HCT116 (cell line): ENCODE results near the gene PDE4D. TPM values are rescaled to one million over a fixed set of nuclear protein-coding genes. Genes with fewer than 3 reads are reported as not detected.
"Not testable (repeated sequence)": the region's sequence is repeated elsewhere in the genome, so short reads cannot be mapped to it uniquely, and the experiment has no call there.

Experiments
- ATAC-seq: fragments of 200-7000 bp; cut with Tn5 transposase; 2 replicates; pipeline ENCODE4 v1.9.1; 2020; ENCODE audit warnings: mild to moderate bottlenecking, moderate library complexity
- BruUV-seq: library from RNA; stranded (reverse); fragments of 400-500 nt; replicated peaks from 2 replicates; lab custom pipeline; 2021; lab: Mats Ljungman, UMichigan
- CTCF ChIA-PET: fragments of 300-600 bp; sonication (Branson Sonifier 250); formaldehyde crosslinking; loops from one replicate; lab custom pipeline; 2021; ENCODE audit warnings: antibody characterized with exemption; lab: Charles Lee
- POLR2A ChIA-PET: fragments of 300-600, 350-600 bp; sonication (Branson Sonifier 250); formaldehyde crosslinking; loops from one replicate; lab custom pipeline; 2021; ENCODE audit warnings: antibody characterized with exemption; lab: Charles Lee
- RAD21 ChIA-PET, 2 experiments: fragments of 300-600 bp; sonication (Branson Sonifier 250); formaldehyde crosslinking; loops; one replicate each; lab custom pipeline; 2023; ENCODE audit warnings: low total read pairs in 2 of 2; ENCODE audit not compliant: uncharacterized antibody in 2 of 2, unreplicated experiment in 2 of 2, low non-redundant PET in 1 of 2; lab: Charles Lee
- DNase-seq: peaks from one replicate; pipeline ENCODE4 v3.0.0-alpha.2; 2010; ENCODE audit warnings: low read depth, low spot score
- H2AFZ ChIP-seq: fragments of 200-600 bp; shearing (Covaris generic), sonication (generic); 2 replicates; pipeline ENCODE4 v1.6.1; 2017; ENCODE audit warnings: low read depth, mixed run types, mixed read lengths, antibody characterized with exemption, low read length; ENCODE audit not compliant: poor library complexity, severe bottlenecking
- H3K27ac ChIP-seq: 2 replicates; pipeline ENCODE4 v1.5.1; 2012; ENCODE audit warnings: low read depth, low read length
- H3K27me3 ChIP-seq: fragments of 200-600 bp; sonication (generic); 2 replicates; pipeline ENCODE4 v1.6.1; 2016; ENCODE audit warnings: mixed run types, low read length, mixed read lengths; ENCODE audit not compliant: insufficient read depth
- H3K36me3 ChIP-seq, 2 experiments: fragments of 200-500 bp in 1 of 2; fragments of 200-600 bp in 1 of 2; sonication (Bioruptor generic) in 1 of 2; sonication (generic) in 1 of 2; 2 replicates each; pipeline versions ENCODE4 v1.5.1 to v1.6.1; 2014 to 2016; ENCODE audit warnings: low read length in 2 of 2, inconsistent platforms in 1 of 2, mixed read lengths in 1 of 2, mixed run types in 1 of 2; ENCODE audit not compliant: insufficient read depth in 2 of 2, control insufficient read depth in 1 of 2
- H3K4me1 ChIP-seq, 2 experiments: fragments of 200-600 bp in 1 of 2; sonication (generic) in 1 of 2; 2 replicates each; pipeline versions ENCODE4 v1.5.1 to v1.6.1; 2012 to 2017; ENCODE audit warnings: low read length in 2 of 2, inconsistent platforms in 1 of 2, mild to moderate bottlenecking in 1 of 2, mixed read lengths in 1 of 2, mixed run types in 1 of 2, moderate library complexity in 1 of 2; ENCODE audit not compliant: insufficient read depth in 2 of 2, control insufficient read depth in 1 of 2
- H3K4me2 ChIP-seq: fragments of 200-600 bp; sonication (generic); 2 replicates; pipeline ENCODE4 v1.6.1; 2017; ENCODE audit warnings: mixed run types, low read length, mixed read lengths
- H3K4me3 ChIP-seq, 2 experiments: fragments of 200-600 bp in 1 of 2; sonication (generic) in 1 of 2; replicated peaks in 1 of 2; 2 replicates each; pipeline ENCODE4 v1.5.1; 2011 to 2016; ENCODE audit warnings: low read length in 2 of 2, control low read depth in 1 of 2, low read depth in 1 of 2, mild to moderate bottlenecking in 1 of 2, mixed read lengths in 1 of 2, mixed run types in 1 of 2
- H3K79me2 ChIP-seq: fragments of 200-600 bp; sonication (generic); 2 replicates; pipeline ENCODE4 v1.6.1; 2017; ENCODE audit warnings: mild to moderate bottlenecking, mixed run types, low read length, moderate library complexity, mixed read lengths; ENCODE audit not compliant: insufficient read depth
- H3K9ac ChIP-seq: fragments of 200-600 bp; sonication (generic); 2 replicates; pipeline ENCODE4 v1.6.1; 2016; ENCODE audit warnings: low read length, mixed read lengths
- H3K9me2 ChIP-seq: fragments of 200-600 bp; sonication (generic), shearing (Covaris generic); 2 replicates; pipeline ENCODE4 v1.6.1; 2017; ENCODE audit warnings: mixed run types, mild to moderate bottlenecking, moderate library complexity; ENCODE audit not compliant: insufficient read depth
- H3K9me3 ChIP-seq, 2 experiments: fragments of 200-500 bp in 1 of 2; fragments of 200-600 bp in 1 of 2; sonication (Bioruptor generic) in 1 of 2; sonication (generic) in 1 of 2; 2 replicates each; pipeline ENCODE4 v1.6.1; 2014 to 2017; ENCODE audit warnings: low read length in 2 of 2, mixed read lengths in 2 of 2, inconsistent platforms in 1 of 2, low read depth in 1 of 2, mild to moderate bottlenecking in 1 of 2, mixed run types in 1 of 2, moderate library complexity in 1 of 2; ENCODE audit not compliant: control insufficient read depth in 1 of 2, insufficient read depth in 1 of 2
- H4K20me1 ChIP-seq: fragments of 200-600 bp; sonication (generic), shearing (Covaris generic); 2 replicates; pipeline ENCODE4 v1.6.1; 2017; ENCODE audit warnings: mixed run types, mild to moderate bottlenecking, moderate library complexity; ENCODE audit not compliant: insufficient read depth
- CEBPB ChIP-seq: IDR thresholded peaks from 2 replicates; pipeline ENCODE4 v1.6.1; 2012; ENCODE audit warnings: low read depth
- MAX ChIP-seq: IDR thresholded peaks from 2 replicates; pipeline ENCODE4 v1.6.1; 2012
- POLR2A ChIP-seq: IDR thresholded peaks from 2 replicates; pipeline ENCODE4 v1.7.0; 2011; ENCODE audit warnings: borderline replicate concordance; ENCODE audit not compliant: insufficient read depth, insufficient read length; ENCODE audit errors: extremely low read depth
- POLR2AphosphoS5 ChIP-seq: IDR thresholded peaks from 2 replicates; pipeline ENCODE4 v1.6.1; 2011; ENCODE audit warnings: mild to moderate bottlenecking, low read depth, low read length, moderate library complexity
- RAD21 ChIP-seq: IDR thresholded peaks from 2 replicates; pipeline ENCODE4 v1.6.1; 2012; ENCODE audit warnings: low read depth, mild to moderate bottlenecking
- YY1 ChIP-seq: IDR thresholded peaks from 2 replicates; pipeline ENCODE4 v1.6.1; 2011; ENCODE audit warnings: low read length, low read depth, moderate library complexity, mild to moderate bottlenecking; ENCODE audit not compliant: insufficient replicate concordance; ENCODE audit errors: extremely low read depth
- intact Hi-C: fragments of 100-400 bp; cut with micrococcal nuclease; formaldehyde crosslinking; loops from 2 replicates; pipeline ENCODE4 v1.10.0; 2022
- total RNA-seq: library from RNA; stranded (reverse); gene quantifications from one replicate; pipeline ENCODE4 v1.2.1, GENCODE V29; 2021; ENCODE audit not compliant: unreplicated experiment
- TF ChIP-seq, protein P1 (sequence below): IDR thresholded peaks from 2 replicates; pipeline ENCODE4 v1.6.1; 2011; ENCODE audit warnings: mild to moderate bottlenecking, low read length, moderate library complexity; ENCODE audit not compliant: insufficient replicate concordance; ENCODE audit errors: extremely low read depth
- TF ChIP-seq, protein P2 (sequence below), 3 experiments: fragments of 200-600 bp in 1 of 3; sonication (generic) in 1 of 3; IDR thresholded peaks in 2 of 3; conservative IDR thresholded peaks in 1 of 3; 2 replicates each; pipeline ENCODE4 v1.5.1; 2012 to 2017; ENCODE audit warnings: low read depth in 2 of 3, low read length in 2 of 3, antibody characterized with exemption in 1 of 3, borderline replicate concordance in 1 of 3, control low read depth in 1 of 3, mild to moderate bottlenecking in 1 of 3, mixed read lengths in 1 of 3, mixed run types in 1 of 3, moderate library complexity in 1 of 3; ENCODE audit not compliant: insufficient read depth in 1 of 3

The PDE4D gene
- total RNA-seq, 1 experiment from 2014 or later = 1.1 TPM

DNA sequence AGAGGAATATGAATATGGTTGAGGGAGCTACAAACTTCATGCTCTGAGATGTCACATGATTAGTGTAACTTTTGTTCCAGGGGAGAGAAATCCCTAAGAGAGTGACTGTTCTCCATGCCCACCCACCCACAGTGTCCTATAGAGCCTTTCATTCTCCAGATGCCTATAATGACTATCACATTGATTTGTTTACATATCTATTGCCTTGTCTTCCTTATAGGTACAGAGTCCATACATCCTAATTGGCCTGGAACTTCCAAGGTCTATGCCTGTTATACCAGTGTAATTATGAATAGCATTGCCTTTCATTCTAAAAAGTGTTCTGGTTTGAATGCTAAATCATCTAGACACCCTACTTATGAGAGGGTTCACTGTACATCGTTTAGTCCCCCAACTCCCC is 835.3 kb downstream of the PDE4D start (continued):
- TF ChIP-seq POLR2A (no peak), POLR2AphosphoS5 (no peak), CEBPB (no peak)
- TF ChIP-seq, protein P1, sequence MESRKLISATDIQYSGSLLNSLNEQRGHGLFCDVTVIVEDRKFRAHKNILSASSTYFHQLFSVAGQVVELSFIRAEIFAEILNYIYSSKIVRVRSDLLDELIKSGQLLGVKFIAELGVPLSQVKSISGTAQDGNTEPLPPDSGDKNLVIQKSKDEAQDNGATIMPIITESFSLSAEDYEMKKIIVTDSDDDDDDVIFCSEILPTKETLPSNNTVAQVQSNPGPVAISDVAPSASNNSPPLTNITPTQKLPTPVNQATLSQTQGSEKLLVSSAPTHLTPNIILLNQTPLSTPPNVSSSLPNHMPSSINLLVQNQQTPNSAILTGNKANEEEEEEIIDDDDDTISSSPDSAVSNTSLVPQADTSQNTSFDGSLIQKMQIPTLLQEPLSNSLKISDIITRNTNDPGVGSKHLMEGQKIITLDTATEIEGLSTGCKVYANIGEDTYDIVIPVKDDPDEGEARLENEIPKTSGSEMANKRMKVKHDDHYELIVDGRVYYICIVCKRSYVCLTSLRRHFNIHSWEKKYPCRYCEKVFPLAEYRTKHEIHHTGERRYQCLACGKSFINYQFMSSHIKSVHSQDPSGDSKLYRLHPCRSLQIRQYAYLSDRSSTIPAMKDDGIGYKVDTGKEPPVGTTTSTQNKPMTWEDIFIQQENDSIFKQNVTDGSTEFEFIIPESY = no peak

DNA sequence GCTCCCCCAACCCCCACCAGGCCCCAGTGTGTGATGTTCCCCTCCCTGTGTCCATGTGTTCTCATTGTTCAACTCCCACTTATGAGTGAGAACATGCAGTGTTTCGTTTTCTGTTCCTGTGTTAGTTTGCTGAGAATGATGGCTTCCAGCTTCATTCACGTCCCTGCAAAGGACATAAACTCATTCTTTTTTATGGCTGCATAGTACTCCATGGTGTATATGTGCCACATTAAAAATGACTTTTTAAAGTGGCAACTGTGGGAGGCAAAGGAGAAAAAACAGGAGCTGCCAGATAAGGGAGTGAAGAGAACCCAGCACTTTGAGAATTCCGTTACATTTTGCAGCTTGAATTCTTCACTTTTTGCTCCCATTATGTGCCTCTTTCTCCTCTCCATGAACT is 836.9 kb downstream of the PDE4D start:
- peaks cover 54% of the 10 kb centered on the region for H3K27me3 ChIP-seq
- H3K4me1 ChIP-seq, H3K9me2 ChIP-seq, H3K9me3 ChIP-seq, intact Hi-C loops, H3K9ac ChIP-seq, H2AFZ ChIP-seq, H3K79me2 ChIP-seq, H3K4me2 ChIP-seq, BruUV-seq, ATAC-seq, RAD21 ChIA-PET, H3K27ac ChIP-seq, H3K4me3 ChIP-seq, POLR2A ChIA-PET, DNase-seq, H4K20me1 ChIP-seq, CTCF ChIA-PET, H3K36me3 ChIP-seq: not testable (repeated sequence)

DNA sequence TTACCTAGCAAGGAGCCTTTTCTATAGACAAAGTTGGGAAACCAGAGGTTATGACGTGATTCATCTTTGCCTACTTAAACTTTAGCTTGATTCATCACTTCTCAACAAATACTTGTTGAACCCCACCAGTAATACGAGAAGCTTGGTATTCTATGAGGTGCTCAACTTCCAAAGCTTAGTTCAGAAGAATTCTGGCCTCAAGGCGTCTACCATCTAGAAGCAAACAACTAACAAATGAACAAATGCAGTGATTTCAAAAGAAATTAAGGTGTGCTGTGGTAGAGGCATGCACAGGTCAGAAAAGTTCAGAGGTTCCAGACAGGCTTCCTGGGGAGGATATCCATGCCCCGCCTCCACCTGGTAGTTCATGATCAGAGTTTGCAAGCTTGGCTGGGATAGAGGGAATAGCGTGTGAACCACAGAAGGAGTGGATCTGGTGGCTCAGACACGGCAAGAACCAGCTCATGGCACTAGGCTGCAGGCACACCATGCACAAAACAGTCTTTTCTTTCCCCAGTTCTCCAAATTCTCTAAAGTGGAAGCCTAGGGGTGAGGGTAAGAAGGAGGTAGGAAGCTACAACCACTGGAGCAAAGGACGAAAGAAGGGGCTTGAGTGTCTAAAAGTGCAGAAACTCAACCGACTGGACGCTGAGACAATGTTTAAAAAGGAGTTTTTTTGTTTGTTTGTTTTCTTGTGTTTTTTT is 837.6 kb downstream of the PDE4D start:
- ChIA-PET RAD21 (no interaction called here), CTCF (no interaction called here), POLR2A (no interaction called here)
- intact Hi-C loops = no loop called here
- H4K20me1 ChIP-seq = no peaks in the 10 kb centered on the region
- H3K27ac ChIP-seq = no peak overlapping the region
- no peak overlapping the region for H3K4me2 ChIP-seq
- DNase-seq (no peak), ATAC-seq (no peak)
- H3K9me3 ChIP-seq = no peaks in the 10 kb centered on the region
- no peaks in the 10 kb centered on the region for H3K79me2 ChIP-seq
- H3K9ac ChIP-seq = no peak overlapping the region
- no peak overlapping the region for H3K4me3 ChIP-seq
- peaks cover 52% of the 10 kb centered on the region for H3K27me3 ChIP-seq
- H3K36me3 ChIP-seq = no peaks in the 10 kb centered on the region
- no peak for TF ChIP-seq YY1
- TF ChIP-seq MAX = no peak
- TF ChIP-seq RAD21 = no peak
- TF ChIP-seq, protein P2, sequence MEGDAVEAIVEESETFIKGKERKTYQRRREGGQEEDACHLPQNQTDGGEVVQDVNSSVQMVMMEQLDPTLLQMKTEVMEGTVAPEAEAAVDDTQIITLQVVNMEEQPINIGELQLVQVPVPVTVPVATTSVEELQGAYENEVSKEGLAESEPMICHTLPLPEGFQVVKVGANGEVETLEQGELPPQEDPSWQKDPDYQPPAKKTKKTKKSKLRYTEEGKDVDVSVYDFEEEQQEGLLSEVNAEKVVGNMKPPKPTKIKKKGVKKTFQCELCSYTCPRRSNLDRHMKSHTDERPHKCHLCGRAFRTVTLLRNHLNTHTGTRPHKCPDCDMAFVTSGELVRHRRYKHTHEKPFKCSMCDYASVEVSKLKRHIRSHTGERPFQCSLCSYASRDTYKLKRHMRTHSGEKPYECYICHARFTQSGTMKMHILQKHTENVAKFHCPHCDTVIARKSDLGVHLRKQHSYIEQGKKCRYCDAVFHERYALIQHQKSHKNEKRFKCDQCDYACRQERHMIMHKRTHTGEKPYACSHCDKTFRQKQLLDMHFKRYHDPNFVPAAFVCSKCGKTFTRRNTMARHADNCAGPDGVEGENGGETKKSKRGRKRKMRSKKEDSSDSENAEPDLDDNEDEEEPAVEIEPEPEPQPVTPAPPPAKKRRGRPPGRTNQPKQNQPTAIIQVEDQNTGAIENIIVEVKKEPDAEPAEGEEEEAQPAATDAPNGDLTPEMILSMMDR (IDR thresholded peaks at IDR 0.05 in 2 of 3, conservative IDR thresholded peaks at IDR 0.05 in 1 of 3; ENCODE audit: borderline replicate concordance in 1 of 3, insufficient read depth in 1 of 3, low read depth in 2 of 3, low read length in 2 of 3) = no peak
- no peaks in the 10 kb centered on the region for H3K4me1 ChIP-seq
- no TSS peak for BruUV-seq
- no peaks in the 10 kb centered on the region for H3K9me2 ChIP-seq
- H2AFZ ChIP-seq = no peak overlapping the region
